Measurements from ENCODE around the gene NTSR1.
A peak's percentile ranks its signal among the peaks of the same experiment; 100 is the strongest.

Gene NTSR1

GRCh38 chr20:62740286-62741141, 31.9 kb downstream of the NTSR1 start:
- Mint-ChIP-seq H3K4me3 (peak overlapping the region; percentile 58), H3K27ac (peak overlapping the region; percentile 90), H3K27me3 (peaks cover 8% of the 10 kb centered on the region), H3K36me3 (no peaks in the 10 kb centered on the region), H3K9me3 (no peaks in the 10 kb centered on the region), H3K4me1 (peaks cover 27% of the 10 kb centered on the region)
- peak; percentile 86 for ATAC-seq

- Mint-ChIP-seq H3K4me1 (peaks cover 27% of the 10 kb centered on the region), H3K9me3 (no peaks in the 10 kb centered on the region), H3K27me3 (peaks cover 11% of the 10 kb centered on the region), H3K27ac (no peak overlapping the region), H3K4me3 (no peak overlapping the region), H3K36me3 (no peaks in the 10 kb centered on the region)
- ATAC-seq: no peak
Measured at GRCh38 chr20:62741191-62741691, 32.6 kb downstream of the NTSR1 start.

GRCh38 chr20:62741701-62742491, 33.3 kb downstream of the NTSR1 start:
- no peak for ATAC-seq
- Mint-ChIP-seq H3K27ac (no peak overlapping the region), H3K4me1 (peaks cover 24% of the 10 kb centered on the region), H3K9me3 (no peaks in the 10 kb centered on the region), H3K36me3 (no peaks in the 10 kb centered on the region), H3K4me3 (no peak overlapping the region), H3K27me3 (peaks cover 11% of the 10 kb centered on the region)

DNA sequence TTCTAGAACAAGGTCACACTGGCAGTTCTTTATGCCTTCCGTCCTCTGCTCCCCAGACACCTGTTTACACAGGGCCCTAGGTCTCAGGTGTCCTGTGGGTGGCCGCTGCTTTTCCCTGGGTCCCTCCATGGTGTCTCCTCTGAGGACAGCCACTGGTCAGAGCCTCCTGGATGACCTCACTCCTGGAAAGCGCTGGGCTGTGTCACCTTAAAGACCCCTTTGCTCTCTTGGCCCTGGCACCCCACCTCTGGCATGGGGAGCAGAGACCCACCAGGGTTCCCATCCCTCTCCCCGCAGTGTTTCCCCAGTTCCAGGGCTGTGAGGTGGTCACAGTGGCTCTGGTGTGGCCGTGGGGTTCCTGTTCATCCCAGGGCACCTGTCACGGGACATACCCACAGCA, 33.9 kb downstream of the NTSR1 start:
- no peak for ATAC-seq
- no peak overlapping the region for H3K27ac Mint-ChIP-seq
- no peak overlapping the region for H3K4me3 Mint-ChIP-seq
- no peaks in the 10 kb centered on the region for H3K36me3 Mint-ChIP-seq
- no peaks in the 10 kb centered on the region for H3K9me3 Mint-ChIP-seq
- peaks cover 11% of the 10 kb centered on the region for H3K27me3 Mint-ChIP-seq
- H3K4me1 Mint-ChIP-seq: peaks cover 21% of the 10 kb centered on the region

- no peak overlapping the region for H3K27ac Mint-ChIP-seq
- peaks cover 1% of the 10 kb centered on the region for H3K36me3 Mint-ChIP-seq
- no peaks in the 10 kb centered on the region for H3K9me3 Mint-ChIP-seq
- no peak overlapping the region for H3K4me3 Mint-ChIP-seq
- H3K27me3 Mint-ChIP-seq: peaks cover 11% of the 10 kb centered on the region
- H3K4me1 Mint-ChIP-seq: peaks cover 21% of the 10 kb centered on the region
- no peak for ATAC-seq
Measured at GRCh38 chr20:62742979-62743776, 34.5 kb downstream of the NTSR1 start.

DNA sequence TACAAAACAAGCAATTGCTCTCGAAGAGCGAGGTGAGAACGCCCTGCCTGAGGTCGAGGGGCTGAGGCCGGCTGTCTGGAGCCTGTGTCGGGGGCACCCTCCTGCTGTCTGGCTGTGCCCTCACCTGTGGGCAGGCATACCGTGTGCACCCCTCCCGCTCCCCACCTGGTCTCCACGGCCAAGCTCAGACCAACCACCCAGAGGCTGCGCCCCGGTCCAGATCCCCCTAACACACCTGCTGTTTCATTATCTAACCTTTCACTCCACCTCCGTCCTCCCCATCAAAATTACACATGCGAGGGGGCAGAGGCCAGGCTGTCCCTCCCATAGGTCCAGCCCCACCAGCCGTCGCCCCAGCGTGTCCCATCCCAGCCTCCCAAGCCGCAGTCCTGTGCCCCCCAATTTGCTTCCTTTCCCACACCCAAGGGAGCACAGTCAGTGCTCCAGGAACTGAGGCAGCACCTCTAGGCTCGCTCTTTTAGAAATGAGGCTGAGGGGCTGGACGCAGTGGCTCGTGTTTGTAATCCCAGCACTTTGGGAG, 35.2 kb downstream of the NTSR1 start:
- no peak overlapping the region for H3K4me3 Mint-ChIP-seq
- peaks cover 4% of the 10 kb centered on the region for H3K9me3 Mint-ChIP-seq
- peaks cover 21% of the 10 kb centered on the region for H3K4me1 Mint-ChIP-seq
- H3K27me3 Mint-ChIP-seq: peaks cover 11% of the 10 kb centered on the region
- no peak for ATAC-seq
- H3K36me3 Mint-ChIP-seq: peaks cover 5% of the 10 kb centered on the region
- H3K27ac Mint-ChIP-seq: no peak overlapping the region

GRCh38 chr20:62744741-62745191, 36.1 kb downstream of the NTSR1 start:
- no peak overlapping the region for H3K4me3 Mint-ChIP-seq
- peaks cover 5% of the 10 kb centered on the region for H3K36me3 Mint-ChIP-seq
- peaks cover 11% of the 10 kb centered on the region for H3K27me3 Mint-ChIP-seq
- H3K27ac Mint-ChIP-seq: peak overlapping the region; percentile 2
- peaks cover 13% of the 10 kb centered on the region for H3K4me1 Mint-ChIP-seq
- peaks cover 4% of the 10 kb centered on the region for H3K9me3 Mint-ChIP-seq
- ATAC-seq: no peak

DNA sequence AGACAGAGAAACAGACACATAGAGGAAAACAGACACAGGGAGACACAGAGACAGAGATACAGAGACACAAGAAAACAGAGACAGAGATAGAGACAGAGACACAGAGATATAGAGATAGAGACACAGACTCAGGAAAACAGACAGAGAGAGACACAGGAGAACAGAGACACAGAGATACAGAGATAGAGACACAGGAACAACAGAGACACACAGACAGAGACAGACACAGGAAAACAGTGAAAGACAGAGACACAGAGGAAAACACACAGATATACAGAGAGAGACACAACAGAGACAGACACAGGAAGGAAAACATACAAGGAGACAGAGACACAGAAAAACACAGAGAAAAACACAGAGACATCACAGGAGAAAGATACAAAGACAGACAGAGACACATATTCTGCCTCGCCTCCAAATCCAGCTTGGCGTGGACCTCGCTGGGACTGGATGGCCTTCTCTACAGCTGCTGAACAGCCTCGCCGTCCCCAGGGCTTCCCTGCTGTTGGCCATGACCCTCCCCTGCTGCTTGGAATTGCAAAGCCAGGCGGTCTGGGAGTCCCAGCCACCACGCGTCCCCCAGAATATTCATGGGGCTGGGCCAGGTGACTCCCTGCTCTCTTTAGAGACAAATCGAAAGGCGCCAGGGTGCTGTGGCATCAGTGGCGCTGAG, 36.8 kb downstream of the NTSR1 start:
- no peak for ATAC-seq
- peaks cover 7% of the 10 kb centered on the region for H3K4me1 Mint-ChIP-seq
- H3K36me3 Mint-ChIP-seq: peaks cover 5% of the 10 kb centered on the region
- peak overlapping the region; percentile 2 for H3K27ac Mint-ChIP-seq
- peaks cover 11% of the 10 kb centered on the region for H3K27me3 Mint-ChIP-seq
- peaks cover 4% of the 10 kb centered on the region for H3K9me3 Mint-ChIP-seq
- H3K4me3 Mint-ChIP-seq: no peak overlapping the region

DNA sequence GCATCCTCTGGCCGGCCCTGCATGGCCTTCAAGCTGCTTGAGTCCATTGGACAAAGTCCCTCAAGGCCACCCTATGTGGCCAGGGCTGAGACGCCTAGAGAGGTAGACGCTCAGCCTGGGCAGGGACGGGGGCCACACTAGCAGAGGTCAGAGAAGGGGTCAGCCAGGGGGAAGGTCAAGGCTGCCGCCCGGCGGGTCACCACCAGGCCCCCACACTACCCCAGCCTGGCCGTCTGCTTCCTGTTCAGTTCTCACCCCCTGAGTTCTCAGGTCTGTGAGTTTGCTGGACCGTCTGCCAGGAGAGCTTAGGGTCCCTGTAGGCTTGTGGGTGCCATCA, 37.3 kb downstream of the NTSR1 start:
- Mint-ChIP-seq H3K27ac (no peak overlapping the region), H3K9me3 (peaks cover 4% of the 10 kb centered on the region), H3K27me3 (peaks cover 11% of the 10 kb centered on the region), H3K4me3 (no peak overlapping the region), H3K4me1 (peaks cover 5% of the 10 kb centered on the region), H3K36me3 (peaks cover 5% of the 10 kb centered on the region)
- ATAC-seq: no peak

GRCh38 chr20:62748311-62748710, 39.7 kb downstream of the NTSR1 start:
- Mint-ChIP-seq H3K36me3 (peaks cover 5% of the 10 kb centered on the region), H3K9me3 (peaks cover 4% of the 10 kb centered on the region), H3K27ac (no peak overlapping the region), H3K4me3 (no peak overlapping the region), H3K4me1 (peaks cover 5% of the 10 kb centered on the region), H3K27me3 (peaks cover 18% of the 10 kb centered on the region)
- no peak for ATAC-seq

DNA sequence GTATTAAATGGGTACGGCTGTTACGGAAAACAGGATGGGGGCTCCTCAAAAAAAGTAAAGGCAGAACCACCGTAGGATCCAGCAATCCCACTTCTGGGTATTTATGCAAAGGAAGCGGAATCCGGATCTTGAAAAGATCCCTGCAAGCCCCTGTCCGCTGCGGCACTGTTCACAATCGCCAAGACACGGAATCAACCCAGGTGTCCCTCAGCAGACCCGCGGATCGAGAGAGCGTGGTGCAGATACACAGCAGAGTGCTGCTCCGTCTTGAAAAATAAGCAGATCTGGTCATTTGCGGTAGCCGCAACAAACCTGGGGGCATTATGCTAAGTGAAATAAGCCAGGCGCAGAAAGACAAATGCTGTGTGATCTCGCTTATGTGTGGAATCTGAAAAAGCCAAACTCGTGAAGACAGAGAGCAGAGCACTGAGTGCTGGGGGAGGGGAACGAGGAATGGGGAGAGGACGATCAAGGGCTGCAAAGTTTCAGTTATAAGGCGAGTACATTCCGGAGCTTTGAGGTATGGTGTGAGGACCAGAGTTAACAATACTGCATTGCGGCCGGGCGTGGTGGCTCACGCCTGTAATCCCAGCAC, 41.3 kb downstream of the NTSR1 start:
- Mint-ChIP-seq H3K4me1 (no peaks in the 10 kb centered on the region), H3K27me3 (peaks cover 21% of the 10 kb centered on the region), H3K9me3 (peaks cover 4% of the 10 kb centered on the region), H3K4me3 (no peak overlapping the region), H3K27ac (no peak overlapping the region), H3K36me3 (peaks cover 5% of the 10 kb centered on the region)
- no peak for ATAC-seq

- Mint-ChIP-seq H3K4me3 (no peak overlapping the region), H3K27me3 (peaks cover 25% of the 10 kb centered on the region), H3K27ac (no peak overlapping the region), H3K36me3 (peaks cover 5% of the 10 kb centered on the region), H3K4me1 (no peaks in the 10 kb centered on the region), H3K9me3 (peaks cover 4% of the 10 kb centered on the region)
- ATAC-seq: no peak
Measured at GRCh38 chr20:62751551-62752150, 43.0 kb downstream of the NTSR1 start.

DNA sequence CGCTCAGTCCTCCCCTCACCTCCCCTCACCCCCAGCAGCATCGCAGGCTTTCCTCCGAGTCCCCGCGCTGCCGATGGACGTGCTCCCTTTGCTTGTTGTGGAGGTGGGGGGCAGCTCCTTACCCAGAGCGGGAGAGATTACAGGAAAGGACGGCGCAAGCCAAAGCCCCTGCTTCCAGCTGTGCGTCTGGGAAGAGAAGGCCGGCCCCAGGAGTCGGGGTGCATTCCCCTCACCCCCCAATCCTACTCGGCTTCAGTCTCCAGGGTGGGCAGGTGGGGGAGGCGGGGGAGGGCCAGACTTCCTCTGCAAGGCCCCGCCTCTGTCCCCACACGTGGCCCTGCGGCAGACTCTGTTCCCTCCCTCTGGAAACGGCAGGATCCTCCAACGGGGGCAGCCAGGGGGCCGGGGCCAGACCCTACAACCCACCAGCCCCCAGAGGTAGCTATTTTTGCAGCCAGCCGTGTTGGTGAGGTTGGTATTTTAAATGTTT, 43.6 kb downstream of the NTSR1 start:
- ATAC-seq: no peak
- H3K27ac Mint-ChIP-seq: no peak overlapping the region
- peaks cover 5% of the 10 kb centered on the region for H3K36me3 Mint-ChIP-seq
- H3K9me3 Mint-ChIP-seq: peaks cover 4% of the 10 kb centered on the region
- H3K4me3 Mint-ChIP-seq: no peak overlapping the region
- H3K27me3 Mint-ChIP-seq: peaks cover 30% of the 10 kb centered on the region
- no peaks in the 10 kb centered on the region for H3K4me1 Mint-ChIP-seq
